HL-60 (cell line): ENCODE results near the gene SRR.

ENCODE experiments used
- DNase-seq, 2 experiments: peaks; one replicate each; pipeline ENCODE4 v3.0.0-alpha.2; 2010 to 2020; ENCODE audit warnings: low read depth in 1 of 2, low spot score in 1 of 2
- H3K27ac ChIP-seq: fragments of 250-450 bp; sonication (Bioruptor Pico); replicated peaks from 2 replicates; pipeline ENCODE4 v1.5.1; 2020; ENCODE audit warnings: mild to moderate bottlenecking, moderate library complexity
- H3K27me3 ChIP-seq: fragments of 250-450 bp; sonication (Bioruptor Pico); 2 replicates; pipeline ENCODE4 v1.5.1; 2021; ENCODE audit warnings: mild to moderate bottlenecking, moderate library complexity; ENCODE audit not compliant: insufficient read depth, poor library complexity, severe bottlenecking
- H3K4me3 ChIP-seq: replicated peaks from 2 replicates; pipeline ENCODE4 v1.5.1; 2011; ENCODE audit warnings: mild to moderate bottlenecking, control low read depth, low read length; ENCODE audit not compliant: insufficient read depth
- CTCF ChIP-seq: IDR thresholded peaks from one replicate; pipeline ENCODE4 v1.5.1; 2011; ENCODE audit warnings: low read length, control low read depth, inconsistent platforms; ENCODE audit not compliant: insufficient read depth
- GABPA ChIP-seq: IDR thresholded peaks from 2 replicates; pipeline ENCODE4 v1.6.1; 2012; ENCODE audit warnings: low read depth
- POLR2AphosphoS5 ChIP-seq: IDR thresholded peaks from 2 replicates; pipeline ENCODE4 v1.6.1; 2012; ENCODE audit warnings: low read depth
- REST ChIP-seq: IDR thresholded peaks from 2 replicates; pipeline ENCODE4 v1.6.1; 2012; ENCODE audit warnings: low read depth; ENCODE audit not compliant: insufficient replicate concordance
- SPI1 ChIP-seq: IDR thresholded peaks from 2 replicates; pipeline ENCODE4 v1.6.1; 2012; ENCODE audit warnings: low read depth, mild to moderate bottlenecking, borderline replicate concordance

Gene SRR

GRCh38 chr17:2266865-2267228 is 36.9 kb upstream of the SRR start:
- DNase-seq, result no peak
- Histone ChIP-seq H3K4me3 (no peak overlapping the region), H3K27ac (peak overlapping the region; percentile 79), H3K27me3 (no peaks in the 10 kb centered on the region)
- TF ChIP-seq GABPA, result no peak

- DNase-seq, result no peak
- Histone ChIP-seq H3K27me3 (no peaks in the 10 kb centered on the region), H3K27ac (peak overlapping the region; percentile 79), H3K4me3 (no peak overlapping the region)
- TF ChIP-seq REST (no peak), GABPA (no peak), SPI1 (no peak)
Observed at GRCh38 chr17:2267354-2267753, 36.4 kb upstream of the SRR start.

GRCh38 chr17:2271985-2272702 is 31.6 kb upstream of the SRR start:
- no peaks in the 10 kb centered on the region for H3K27me3 ChIP-seq
- TF ChIP-seq REST (no peak), GABPA (no peak), SPI1 (no peak), CTCF (no peak), POLR2AphosphoS5 (no peak)
- no peak for DNase-seq
- H3K27ac ChIP-seq, result no peak overlapping the region
- H3K4me3 ChIP-seq, result no peak overlapping the region

GRCh38 chr17:2274414-2274813 is 29.3 kb upstream of the SRR start:
- no peak for TF ChIP-seq POLR2AphosphoS5
- no peak for TF ChIP-seq CTCF
- no peak for TF ChIP-seq GABPA
- no peak for TF ChIP-seq REST
- TF ChIP-seq SPI1, result no peak
- H3K27ac ChIP-seq, result no peak overlapping the region
- DNase-seq, result no peak
- no peaks in the 10 kb centered on the region for H3K27me3 ChIP-seq
- no peak overlapping the region for H3K4me3 ChIP-seq
